K562 (cell line): ENCODE data around the gene DESI1. TPM values are rescaled to one million over a fixed set of nuclear protein-coding genes. Genes with fewer than 3 reads are reported as not detected.

Source experiments
- AFF4 ChIP-seq: sonication (generic); formaldehyde crosslinking; IDR thresholded peaks from 2 replicates; pipeline ENCODE4 v1.8.0; 2023; ENCODE audit warnings: mild to moderate bottlenecking, missing genetic modification reagents
- CREBBP ChIP-seq: IDR thresholded peaks from one replicate; pipeline ENCODE4 v1.6.1; 2012; ENCODE audit warnings: low read depth, mild to moderate bottlenecking, control low read depth, inconsistent platforms, low read length
- CREM ChIP-seq: IDR thresholded peaks from 2 replicates; pipeline ENCODE4 v1.6.1; 2014; ENCODE audit warnings: antibody characterized with exemption, low read depth
- E2F3 ChIP-seq: fragments of 250-450 bp; sonication (Bioruptor Pico); IDR thresholded peaks from 2 replicates; pipeline ENCODE4 v1.4.0; 2020; ENCODE audit warnings: mild to moderate bottlenecking
- MTA3 ChIP-seq: fragments of 450-650 bp; formaldehyde crosslinking; IDR thresholded peaks from 2 replicates; pipeline ENCODE4 v1.6.1; 2017; ENCODE audit warnings: mild to moderate bottlenecking, borderline replicate concordance
- PHF8 ChIP-seq: fragments of 200-600 bp; sonication (generic); IDR thresholded peaks from 2 replicates; pipeline ENCODE4 v1.6.1; 2012; ENCODE audit warnings: mixed run types, mild to moderate bottlenecking, inconsistent platforms, low read length, moderate library complexity, borderline replicate concordance
- POLR2AphosphoS2 ChIP-seq: IDR thresholded peaks from 2 replicates; pipeline ENCODE4 v1.6.1; 2012; ENCODE audit warnings: low read length, improper control_type of control experiment
- RBM15 ChIP-seq: fragments of 200-400 bp; formaldehyde crosslinking; IDR thresholded peaks from 2 replicates; pipeline ENCODE4 v1.6.1; 2018; ENCODE audit warnings: mild to moderate bottlenecking, low read length, moderate library complexity; ENCODE audit not compliant: insufficient read depth
- RBM25 ChIP-seq: fragments of 200-400 bp; formaldehyde crosslinking; IDR thresholded peaks from 2 replicates; pipeline ENCODE4 v1.6.1; 2018; ENCODE audit warnings: low read length, low read depth, moderate library complexity; ENCODE audit not compliant: severe bottlenecking
- SPI1 ChIP-seq: IDR thresholded peaks from 2 replicates; pipeline ENCODE4 v1.6.1; 2011; ENCODE audit warnings: low read depth, low read length, control low read depth, borderline replicate concordance
- ZHX1 ChIP-seq: fragments of 150-350 bp; conservative IDR thresholded peaks from 2 replicates; pipeline ENCODE4 v1.6.1; 2014; ENCODE audit warnings: low read length
- polyA plus RNA-seq, 8 experiments: library from polyadenylated mRNA; depleted of rRNA in 4 of 8; stranded (reverse) in 5 of 8; unstranded in 3 of 8; fragments of >200 nt; fragmentation: Nextera tagmentation in 2 of 8; fragmentation: Illumina TruSeq in 1 of 8; extraction: Ambion mirVana in 2 of 8; extraction: Trizol in 1 of 8; gene quantifications; 2 replicates each; pipeline versions ENCODE4 v1.2.1 to v1.2.3, GENCODE V29; 2011 to 2014; ENCODE audit warnings: inconsistent platforms in 1 of 8, missing spikeins in 1 of 8
- total RNA-seq, 7 experiments: library from RNA; depleted of rRNA in 6 of 7; stranded (reverse); fragments of >200 nt in 6 of 7; fragmentation: Illumina TruSeq in 2 of 7; extraction: Trizol in 2 of 7; gene quantifications; 2 replicates each; pipeline versions ENCODE4 v1.2.1 to v1.2.3, GENCODE V29; 2011 to 2021; ENCODE audit warnings: low replicate concordance in 1 of 7
- TF ChIP-seq, protein P1 (sequence below): sonication (generic); formaldehyde crosslinking; IDR thresholded peaks from 2 replicates; pipeline ENCODE4 v1.8.1; 2023; ENCODE audit warnings: mild to moderate bottlenecking, missing genetic modification reagents, moderate library complexity
- TF ChIP-seq, protein P2 (sequence below): fragments of 450-650 bp; IDR thresholded peaks from 2 replicates; pipeline ENCODE4 v1.6.1; 2016; ENCODE audit warnings: borderline replicate concordance
- TF ChIP-seq, protein P3 (sequence below), 2 experiments: fragments of 450-650 bp; conservative IDR thresholded peaks; 2 replicates each; pipeline ENCODE4 v1.6.1; 2017; ENCODE audit warnings: mild to moderate bottlenecking in 2 of 2, moderate library complexity in 2 of 2

Gene DESI1
- total and polyA plus RNA-seq, 9 of the 15 experiments (the other 6 are each of a cell fraction or from before 2014, with no cell fraction given), result 7.2 to 45.9 (median 29.8) TPM

GRCh38 chr22:41589391-41590241 lies 31.2 kb downstream of the DESI1 start, which contains the start of gene PMM1 (continued):
- TF ChIP-seq AFF4 (CRISPR knock-in tag) (no peak), MTA3 (peak; percentile 26; the same call in 1 of the 2 replicates), CREM (peak; percentile 10), SPI1 (peak; percentile 24; the same call in 1 of the 2 replicates), ZHX1 (no peak), CREBBP (no peak), RBM15 (no peak), PHF8 (peak; percentile 70; the same call in 1 of the 2 replicates), POLR2AphosphoS2 (peak; percentile 54; the same call in 1 of the 2 replicates), RBM25 (no peak), E2F3 (CRISPR knock-in tag) (peak; percentile 55; the same call in 1 of the 2 replicates)
- TF ChIP-seq, protein P1, sequence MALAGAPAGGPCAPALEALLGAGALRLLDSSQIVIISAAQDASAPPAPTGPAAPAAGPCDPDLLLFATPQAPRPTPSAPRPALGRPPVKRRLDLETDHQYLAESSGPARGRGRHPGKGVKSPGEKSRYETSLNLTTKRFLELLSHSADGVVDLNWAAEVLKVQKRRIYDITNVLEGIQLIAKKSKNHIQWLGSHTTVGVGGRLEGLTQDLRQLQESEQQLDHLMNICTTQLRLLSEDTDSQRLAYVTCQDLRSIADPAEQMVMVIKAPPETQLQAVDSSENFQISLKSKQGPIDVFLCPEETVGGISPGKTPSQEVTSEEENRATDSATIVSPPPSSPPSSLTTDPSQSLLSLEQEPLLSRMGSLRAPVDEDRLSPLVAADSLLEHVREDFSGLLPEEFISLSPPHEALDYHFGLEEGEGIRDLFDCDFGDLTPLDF, result peak; percentile 58; the same call in 1 of the 2 replicates
- TF ChIP-seq, protein P2, sequence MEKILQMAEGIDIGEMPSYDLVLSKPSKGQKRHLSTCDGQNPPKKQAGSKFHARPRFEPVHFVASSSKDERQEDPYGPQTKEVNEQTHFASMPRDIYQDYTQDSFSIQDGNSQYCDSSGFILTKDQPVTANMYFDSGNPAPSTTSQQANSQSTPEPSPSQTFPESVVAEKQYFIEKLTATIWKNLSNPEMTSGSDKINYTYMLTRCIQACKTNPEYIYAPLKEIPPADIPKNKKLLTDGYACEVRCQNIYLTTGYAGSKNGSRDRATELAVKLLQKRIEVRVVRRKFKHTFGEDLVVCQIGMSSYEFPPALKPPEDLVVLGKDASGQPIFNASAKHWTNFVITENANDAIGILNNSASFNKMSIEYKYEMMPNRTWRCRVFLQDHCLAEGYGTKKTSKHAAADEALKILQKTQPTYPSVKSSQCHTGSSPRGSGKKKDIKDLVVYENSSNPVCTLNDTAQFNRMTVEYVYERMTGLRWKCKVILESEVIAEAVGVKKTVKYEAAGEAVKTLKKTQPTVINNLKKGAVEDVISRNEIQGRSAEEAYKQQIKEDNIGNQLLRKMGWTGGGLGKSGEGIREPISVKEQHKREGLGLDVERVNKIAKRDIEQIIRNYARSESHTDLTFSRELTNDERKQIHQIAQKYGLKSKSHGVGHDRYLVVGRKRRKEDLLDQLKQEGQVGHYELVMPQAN, result peak; percentile 75; the same call in 1 of the 2 replicates
- TF ChIP-seq, protein P3, sequence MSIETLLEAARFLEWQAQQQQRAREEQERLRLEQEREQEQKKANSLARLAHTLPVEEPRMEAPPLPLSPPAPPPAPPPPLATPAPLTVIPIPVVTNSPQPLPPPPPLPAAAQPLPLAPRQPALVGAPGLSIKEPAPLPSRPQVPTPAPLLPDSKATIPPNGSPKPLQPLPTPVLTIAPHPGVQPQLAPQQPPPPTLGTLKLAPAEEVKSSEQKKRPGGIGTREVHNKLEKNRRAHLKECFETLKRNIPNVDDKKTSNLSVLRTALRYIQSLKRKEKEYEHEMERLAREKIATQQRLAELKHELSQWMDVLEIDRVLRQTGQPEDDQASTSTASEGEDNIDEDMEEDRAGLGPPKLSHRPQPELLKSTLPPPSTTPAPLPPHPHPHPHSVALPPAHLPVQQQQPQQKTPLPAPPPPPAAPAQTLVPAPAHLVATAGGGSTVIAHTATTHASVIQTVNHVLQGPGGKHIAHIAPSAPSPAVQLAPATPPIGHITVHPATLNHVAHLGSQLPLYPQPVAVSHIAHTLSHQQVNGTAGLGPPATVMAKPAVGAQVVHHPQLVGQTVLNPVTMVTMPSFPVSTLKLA (conservative IDR thresholded peaks at IDR 0.05), result peak; percentile 28 to 53; a peak in 2 of 4 replicates
